Measurements from ENCODE around the gene TGFBR2.

- TF ChIP-seq POLR2A (IDR thresholded peaks at IDR 0.05) (no peak), CTCF (IDR thresholded peaks at IDR 0.05) (no peak), EP300 (IDR thresholded peaks at IDR 0.05) (no peak)
Observed at GRCh38 chr3:30699927-30700326, 93.5 kb downstream of the TGFBR2 start.
